ENCODE data around the gene HTRA3.

HTRA3 gene

DNA sequence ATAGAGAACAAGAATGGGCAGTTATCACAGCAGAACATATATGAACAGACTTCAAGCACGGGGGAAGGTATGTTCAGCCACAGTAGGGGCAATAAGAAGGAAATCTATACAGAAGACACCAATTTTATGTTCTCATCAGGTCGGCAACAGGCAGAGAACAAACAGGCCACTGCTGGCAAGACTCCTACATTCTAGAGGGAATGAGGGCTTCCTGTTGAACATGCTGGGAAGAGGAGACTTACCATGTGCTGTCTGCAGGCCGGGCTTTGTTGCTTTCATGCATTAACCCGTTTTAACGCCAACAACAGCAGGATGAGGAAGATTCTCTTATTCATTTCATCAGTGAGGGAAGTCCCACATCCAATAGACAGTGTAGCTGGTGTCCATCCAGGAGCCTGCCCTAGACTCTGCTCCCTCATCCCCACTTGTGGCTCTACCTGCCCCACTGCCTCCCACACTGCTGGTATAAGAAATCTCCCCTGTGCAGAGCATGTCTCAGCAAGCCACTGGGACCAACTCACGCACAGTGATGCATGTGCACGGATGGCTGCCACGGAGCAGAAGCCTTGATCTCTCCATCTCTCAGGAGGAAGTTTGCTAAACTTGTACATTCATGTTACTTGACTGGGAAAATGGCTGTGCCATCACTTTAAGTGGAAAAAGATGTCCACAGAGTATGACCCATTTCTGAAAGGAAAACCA lies 86.5 kb downstream of the HTRA3 start:
- TF ChIP-seq YY1 (IDR thresholded peaks at IDR 0.05; ENCODE audit: insufficient read depth, insufficient read length) (no peak), SUZ12 (IDR thresholded peaks at IDR 0.05; ENCODE audit: extremely low read depth, insufficient read depth, insufficient read length) (no peak), ZNF274 (IDR thresholded peaks at IDR 0.05; ENCODE audit: low read depth, low read length) (no peak)
- Histone ChIP-seq H3K4me3 (ENCODE audit: insufficient read length, low read depth) (no peak overlapping the region), H3K36me3 (ENCODE audit: insufficient read depth, insufficient read length, low read length) (no peaks in the 10 kb centered on the region), H3K9ac (ENCODE audit: insufficient read length, low read depth) (no peak overlapping the region), H3K27me3 (ENCODE audit: insufficient read depth, insufficient read length) (peaks cover 6% of the 10 kb centered on the region), H3K9me3 (ENCODE audit: insufficient read depth, low read length) (peaks cover 4% of the 10 kb centered on the region; the same call in 1 of the 2 replicates), H3K4me1 (ENCODE audit: insufficient read depth, insufficient read length) (peaks cover 23% of the 10 kb centered on the region)
- DNase-seq (ENCODE audit: low read depth, low spot score): no peak

Measured in NT2/D1 (cell line).